Activated CD4-positive, CD25-positive, alpha-beta regulatory T cell (primary cell): Measurements from ENCODE around the gene NEURL1B.

Source experiments
- DNase-seq, 4 experiments: peaks; one replicate each; lab custom pipeline; 2025; lab: John Stamatoyannopoulos, UW

The NEURL1B gene

DNA sequence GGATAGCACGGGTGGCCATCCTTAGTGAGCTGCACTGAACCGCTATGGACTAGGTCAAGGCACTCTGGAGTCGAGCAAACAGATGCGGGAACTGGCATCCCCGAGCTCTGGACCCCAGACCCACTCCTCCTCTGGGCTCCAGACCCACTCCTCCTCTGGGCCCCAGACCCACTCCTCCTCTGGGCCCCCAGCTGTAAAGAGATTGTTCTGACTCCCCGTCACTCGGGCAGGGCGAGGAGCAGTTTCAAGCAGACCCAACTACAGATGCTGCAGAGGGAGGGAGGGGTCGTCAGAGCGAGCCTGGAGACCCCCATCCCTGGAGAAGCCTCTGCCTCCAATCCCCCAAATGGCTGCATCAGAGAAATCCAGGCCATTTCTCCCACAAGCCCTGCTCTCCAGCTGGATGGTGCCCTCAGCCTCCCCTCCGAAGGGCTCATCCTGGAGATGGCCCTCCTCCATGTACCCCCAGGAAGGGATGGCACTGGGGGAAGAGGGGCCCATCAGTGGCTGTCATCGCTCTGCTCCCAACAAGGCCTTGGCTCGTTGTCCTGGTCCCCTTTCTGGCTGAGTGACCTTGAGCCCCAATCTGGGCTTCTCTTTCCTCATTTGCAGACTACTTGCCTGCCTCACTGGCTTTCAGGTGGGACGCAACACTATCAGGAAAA lies 91.3 kb downstream of the NEURL1B start:
- no peak for DNase-seq

DNA sequence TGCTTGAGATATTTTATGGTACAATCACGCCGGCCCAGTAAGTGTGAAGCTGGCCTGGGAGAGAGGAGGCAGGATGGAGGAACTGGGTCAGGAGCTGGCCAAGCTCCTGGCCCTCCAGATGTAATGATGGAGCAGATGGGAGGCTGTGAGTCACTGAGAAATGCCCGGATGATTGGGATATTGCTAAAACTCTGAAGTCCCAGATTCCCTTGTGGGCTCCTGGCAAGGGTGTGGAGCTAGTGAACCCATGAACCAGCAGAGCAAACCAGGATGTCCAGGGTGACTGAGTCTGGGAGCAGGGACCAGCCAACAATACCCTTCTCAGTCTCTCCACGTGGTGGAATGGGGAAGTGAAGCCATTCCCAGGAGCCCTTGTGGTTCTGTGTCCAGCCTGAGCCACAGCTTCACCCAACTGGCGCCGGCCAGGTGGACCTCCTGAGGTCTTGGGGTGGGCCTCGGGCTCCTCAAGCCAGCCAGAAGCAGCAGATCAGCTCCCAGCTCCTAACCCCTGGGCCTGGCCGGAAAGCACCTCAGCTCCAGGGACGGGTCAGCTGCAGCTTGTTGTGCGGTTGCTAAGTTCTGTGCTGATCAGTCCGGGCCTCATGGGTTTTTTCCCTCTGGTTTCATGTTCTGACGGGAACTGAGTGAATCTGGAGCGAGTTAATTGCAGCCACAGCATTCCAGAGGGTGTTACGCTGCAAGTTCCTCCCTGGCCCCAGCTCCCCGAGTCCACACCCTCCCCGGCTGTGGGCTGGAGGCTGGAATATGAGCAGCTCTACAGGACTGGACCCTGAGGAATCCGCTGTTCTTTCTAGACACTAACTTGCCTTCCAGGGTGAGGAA lies 92.3 kb downstream of the NEURL1B start:
- DNase-seq, result no peak

DNA sequence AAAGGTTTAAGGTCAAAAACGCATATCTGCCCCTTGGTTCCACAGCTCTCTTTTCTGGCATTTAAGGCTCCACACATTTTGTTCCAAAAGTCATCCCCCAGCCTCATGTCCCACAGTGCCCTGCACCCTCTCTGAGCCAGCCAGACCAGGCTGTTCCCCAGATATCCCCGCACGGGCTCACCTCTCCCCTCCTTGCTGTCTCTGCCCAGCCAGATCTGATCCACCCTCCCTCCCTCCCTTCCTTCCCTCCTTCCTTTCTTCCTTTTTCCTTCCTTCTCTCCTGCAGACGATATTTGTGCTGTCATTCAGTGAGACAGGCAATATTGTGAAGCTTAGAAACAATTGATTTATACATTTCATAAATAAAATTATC lies 92.9 kb downstream of the NEURL1B start:
- DNase-seq, result no peak

DNA sequence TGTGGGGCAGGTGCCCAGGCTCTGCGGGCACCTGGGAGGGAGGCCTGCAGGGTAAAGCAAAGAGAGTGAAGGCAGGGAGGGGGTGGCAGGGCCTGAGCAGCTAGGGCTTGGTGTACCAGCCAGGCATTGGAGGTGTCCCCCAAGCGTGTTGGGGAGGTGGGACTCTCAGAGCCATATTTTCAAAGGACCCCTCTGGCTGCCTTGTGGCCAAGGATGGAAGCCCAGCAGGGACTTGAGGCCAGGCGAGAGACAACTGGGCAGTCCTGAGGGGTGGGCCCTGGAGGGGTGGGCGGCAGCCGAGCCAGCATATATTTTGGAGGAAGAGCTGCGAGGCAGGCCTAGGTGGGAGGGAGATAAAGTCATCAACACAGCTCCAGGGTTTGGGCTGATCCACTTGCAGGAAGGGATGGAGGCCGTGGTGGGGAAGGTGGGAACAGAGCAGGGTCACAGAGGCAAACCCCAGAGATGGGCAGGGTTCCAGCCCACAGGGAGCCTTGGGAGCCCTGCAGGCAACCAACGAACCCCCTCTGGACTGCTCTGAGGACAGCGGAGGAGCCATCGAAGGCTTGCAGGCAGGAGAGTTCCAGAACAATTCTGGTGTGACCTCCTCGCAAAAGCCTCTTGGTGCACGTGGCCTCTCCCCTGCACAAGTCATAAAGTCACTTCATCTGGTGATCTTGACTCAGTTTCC lies 94.2 kb downstream of the NEURL1B start:
- no peak for DNase-seq

DNA sequence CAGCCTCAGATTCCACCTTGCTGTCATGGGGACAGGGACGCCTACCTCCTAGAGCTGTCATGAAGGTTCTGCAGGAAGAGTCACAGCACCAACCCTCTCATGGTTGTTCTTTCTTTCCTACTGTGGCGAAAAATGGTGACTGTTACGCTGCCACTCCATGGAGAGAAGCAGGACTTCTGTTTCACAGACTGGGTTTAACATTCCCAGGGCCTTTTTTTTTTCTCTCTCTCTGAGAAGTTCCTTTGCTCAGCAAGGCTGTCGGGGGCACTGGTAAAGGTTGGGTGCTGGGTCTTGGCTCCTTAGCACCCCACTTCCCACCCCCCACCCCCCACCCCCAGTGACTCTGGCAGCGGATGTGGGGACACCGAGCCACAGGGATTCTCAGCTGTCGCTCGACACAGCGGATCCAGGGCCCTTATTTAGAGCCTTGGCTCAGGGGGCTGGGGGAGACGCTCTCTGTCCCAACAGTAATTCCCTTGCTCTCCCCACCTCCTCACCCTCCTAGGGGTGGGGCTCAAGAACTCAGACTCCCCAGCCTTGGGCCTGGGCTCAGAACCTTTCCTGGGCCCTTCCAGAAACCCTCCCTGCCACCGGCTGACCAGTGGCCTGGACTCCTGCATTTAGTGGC lies 95.6 kb downstream of the NEURL1B start:
- no peak for DNase-seq

DNA sequence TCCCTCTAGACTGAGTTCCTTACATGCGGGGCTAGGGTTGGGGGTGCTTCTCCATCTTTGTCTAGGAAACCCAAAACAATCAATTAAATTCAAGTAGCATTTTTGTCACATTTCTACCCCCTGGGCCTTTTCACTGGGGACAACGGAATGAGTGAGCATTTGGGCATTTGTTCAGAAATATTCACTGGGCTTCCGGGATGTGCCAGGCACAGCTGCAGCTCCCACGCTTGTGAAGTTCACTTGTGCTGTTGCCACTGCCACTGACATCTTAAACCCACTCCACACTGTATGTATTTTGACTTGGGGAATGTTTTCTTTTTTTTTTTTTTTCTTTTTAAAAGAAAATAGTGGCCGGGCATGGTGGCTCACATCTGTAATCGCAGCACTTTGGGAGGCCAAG lies 98.3 kb downstream of the NEURL1B start:
- DNase-seq, result no peak

DNA sequence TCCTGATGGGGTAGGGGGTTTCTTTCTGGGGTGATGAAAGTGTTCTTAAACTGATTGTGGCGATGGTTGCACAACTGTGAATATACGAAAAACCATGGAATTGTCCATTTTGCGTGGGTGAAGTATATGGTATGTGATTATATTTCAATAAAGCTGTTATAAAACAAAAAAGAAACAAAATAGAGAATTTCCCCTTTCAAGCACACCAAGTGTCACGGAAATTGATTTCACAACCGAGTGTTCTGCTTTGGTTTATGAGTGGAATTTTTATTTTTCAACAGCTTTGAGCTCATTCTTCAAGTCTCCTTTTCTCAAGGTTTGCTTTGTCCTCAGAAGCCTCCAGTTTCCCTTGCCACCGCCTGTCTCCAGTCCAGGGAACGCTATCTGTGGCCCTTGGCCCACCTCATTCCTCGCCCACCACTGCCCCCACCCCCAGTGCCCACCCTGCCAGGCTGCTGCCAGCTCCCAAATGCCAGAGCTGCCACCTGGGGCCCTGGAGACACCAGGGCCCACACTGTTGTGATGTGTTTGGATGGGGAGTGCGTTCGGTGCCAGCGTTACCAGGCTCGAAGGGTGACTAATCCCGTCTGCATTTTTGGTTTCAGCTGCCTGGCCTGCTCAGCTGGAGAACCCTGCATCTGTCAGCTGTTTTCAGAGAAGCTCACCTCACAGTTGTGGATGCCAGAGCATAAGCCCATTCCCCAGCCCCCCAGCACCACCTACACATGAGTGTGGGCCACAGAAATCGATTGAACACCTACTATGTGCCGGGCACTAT lies 99.6 kb downstream of the NEURL1B start:
- no peak for DNase-seq
